HCT116 (cell line): ENCODE measurements around the gene TAMALIN. TPM values are rescaled to one million over a fixed set of nuclear protein-coding genes. Genes with fewer than 3 reads are reported as not detected.

ENCODE experiments used
- ATAC-seq: fragments of 200-7000 bp; cut with Tn5 transposase; 2 replicates; pipeline ENCODE4 v1.9.1; 2020; ENCODE audit warnings: mild to moderate bottlenecking, moderate library complexity
- BruUV-seq: library from RNA; stranded (reverse); fragments of 400-500 nt; replicated peaks from 2 replicates; lab custom pipeline; 2021; lab: Mats Ljungman, UMichigan
- CTCF ChIA-PET: fragments of 300-600 bp; sonication (Branson Sonifier 250); formaldehyde crosslinking; loops from one replicate; lab custom pipeline; 2021; ENCODE audit warnings: antibody characterized with exemption; lab: Charles Lee
- POLR2A ChIA-PET: fragments of 300-600, 350-600 bp; sonication (Branson Sonifier 250); formaldehyde crosslinking; loops from one replicate; lab custom pipeline; 2021; ENCODE audit warnings: antibody characterized with exemption; lab: Charles Lee
- RAD21 ChIA-PET, 2 experiments: fragments of 300-600 bp; sonication (Branson Sonifier 250); formaldehyde crosslinking; loops; one replicate each; lab custom pipeline; 2023; ENCODE audit warnings: low total read pairs in 2 of 2; ENCODE audit not compliant: uncharacterized antibody in 2 of 2, unreplicated experiment in 2 of 2, low non-redundant PET in 1 of 2; lab: Charles Lee
- DNase-seq: peaks from one replicate; pipeline ENCODE4 v3.0.0-alpha.2; 2010; ENCODE audit warnings: low read depth, low spot score
- H2AFZ ChIP-seq: fragments of 200-600 bp; shearing (Covaris generic), sonication (generic); 2 replicates; pipeline ENCODE4 v1.6.1; 2017; ENCODE audit warnings: low read depth, mixed run types, mixed read lengths, antibody characterized with exemption, low read length; ENCODE audit not compliant: poor library complexity, severe bottlenecking
- H3K27ac ChIP-seq: 2 replicates; pipeline ENCODE4 v1.5.1; 2012; ENCODE audit warnings: low read depth, low read length
- H3K27me3 ChIP-seq: fragments of 200-600 bp; sonication (generic); 2 replicates; pipeline ENCODE4 v1.6.1; 2016; ENCODE audit warnings: mixed run types, low read length, mixed read lengths; ENCODE audit not compliant: insufficient read depth
- H3K36me3 ChIP-seq, 2 experiments: fragments of 200-500 bp in 1 of 2; fragments of 200-600 bp in 1 of 2; sonication (Bioruptor generic) in 1 of 2; sonication (generic) in 1 of 2; 2 replicates each; pipeline versions ENCODE4 v1.5.1 to v1.6.1; 2014 to 2016; ENCODE audit warnings: low read length in 2 of 2, inconsistent platforms in 1 of 2, mixed read lengths in 1 of 2, mixed run types in 1 of 2; ENCODE audit not compliant: insufficient read depth in 2 of 2, control insufficient read depth in 1 of 2
- H3K4me1 ChIP-seq, 2 experiments: fragments of 200-600 bp in 1 of 2; sonication (generic) in 1 of 2; 2 replicates each; pipeline versions ENCODE4 v1.5.1 to v1.6.1; 2012 to 2017; ENCODE audit warnings: low read length in 2 of 2, inconsistent platforms in 1 of 2, mild to moderate bottlenecking in 1 of 2, mixed read lengths in 1 of 2, mixed run types in 1 of 2, moderate library complexity in 1 of 2; ENCODE audit not compliant: insufficient read depth in 2 of 2, control insufficient read depth in 1 of 2
- H3K4me2 ChIP-seq: fragments of 200-600 bp; sonication (generic); 2 replicates; pipeline ENCODE4 v1.6.1; 2017; ENCODE audit warnings: mixed run types, low read length, mixed read lengths
- H3K4me3 ChIP-seq, 2 experiments: fragments of 200-600 bp in 1 of 2; sonication (generic) in 1 of 2; replicated peaks in 1 of 2; 2 replicates each; pipeline ENCODE4 v1.5.1; 2011 to 2016; ENCODE audit warnings: low read length in 2 of 2, control low read depth in 1 of 2, low read depth in 1 of 2, mild to moderate bottlenecking in 1 of 2, mixed read lengths in 1 of 2, mixed run types in 1 of 2
- H3K79me2 ChIP-seq: fragments of 200-600 bp; sonication (generic); 2 replicates; pipeline ENCODE4 v1.6.1; 2017; ENCODE audit warnings: mild to moderate bottlenecking, mixed run types, low read length, moderate library complexity, mixed read lengths; ENCODE audit not compliant: insufficient read depth
- H3K9ac ChIP-seq: fragments of 200-600 bp; sonication (generic); 2 replicates; pipeline ENCODE4 v1.6.1; 2016; ENCODE audit warnings: low read length, mixed read lengths
- H3K9me2 ChIP-seq: fragments of 200-600 bp; sonication (generic), shearing (Covaris generic); 2 replicates; pipeline ENCODE4 v1.6.1; 2017; ENCODE audit warnings: mixed run types, mild to moderate bottlenecking, moderate library complexity; ENCODE audit not compliant: insufficient read depth
- H3K9me3 ChIP-seq, 2 experiments: fragments of 200-500 bp in 1 of 2; fragments of 200-600 bp in 1 of 2; sonication (Bioruptor generic) in 1 of 2; sonication (generic) in 1 of 2; 2 replicates each; pipeline ENCODE4 v1.6.1; 2014 to 2017; ENCODE audit warnings: low read length in 2 of 2, mixed read lengths in 2 of 2, inconsistent platforms in 1 of 2, low read depth in 1 of 2, mild to moderate bottlenecking in 1 of 2, mixed run types in 1 of 2, moderate library complexity in 1 of 2; ENCODE audit not compliant: control insufficient read depth in 1 of 2, insufficient read depth in 1 of 2
- H4K20me1 ChIP-seq: fragments of 200-600 bp; sonication (generic), shearing (Covaris generic); 2 replicates; pipeline ENCODE4 v1.6.1; 2017; ENCODE audit warnings: mixed run types, mild to moderate bottlenecking, moderate library complexity; ENCODE audit not compliant: insufficient read depth
- CTCF ChIP-seq, 3 experiments: fragments of 200-600 bp in 1 of 3; sonication (generic) in 1 of 3; IDR thresholded peaks in 2 of 3; conservative IDR thresholded peaks in 1 of 3; 2 replicates each; pipeline ENCODE4 v1.5.1; 2012 to 2017; ENCODE audit warnings: low read depth in 2 of 3, low read length in 2 of 3, antibody characterized with exemption in 1 of 3, borderline replicate concordance in 1 of 3, control low read depth in 1 of 3, mild to moderate bottlenecking in 1 of 3, mixed read lengths in 1 of 3, mixed run types in 1 of 3, moderate library complexity in 1 of 3; ENCODE audit not compliant: insufficient read depth in 1 of 3
- FOSL1 ChIP-seq: IDR thresholded peaks from 2 replicates; pipeline ENCODE4 v1.6.1; 2012; ENCODE audit warnings: low read depth
- POLR2A ChIP-seq: IDR thresholded peaks from 2 replicates; pipeline ENCODE4 v1.7.0; 2011; ENCODE audit warnings: borderline replicate concordance; ENCODE audit not compliant: insufficient read depth, insufficient read length; ENCODE audit errors: extremely low read depth
- POLR2AphosphoS5 ChIP-seq: IDR thresholded peaks from 2 replicates; pipeline ENCODE4 v1.6.1; 2011; ENCODE audit warnings: mild to moderate bottlenecking, low read depth, low read length, moderate library complexity
- intact Hi-C: fragments of 100-400 bp; cut with micrococcal nuclease; formaldehyde crosslinking; loops from 2 replicates; pipeline ENCODE4 v1.10.0; 2022
- total RNA-seq: library from RNA; stranded (reverse); gene quantifications from one replicate; pipeline ENCODE4 v1.2.1, GENCODE V29; 2021; ENCODE audit not compliant: unreplicated experiment

The TAMALIN gene
- total RNA-seq, 1 experiment from 2014 or later, result 1.1 TPM

- TF ChIP-seq POLR2AphosphoS5, result no peak
Measured at GRCh38 chr12:52042706-52043385, 36.1 kb downstream of the TAMALIN start (continued).

- RAD21 ChIA-PET, result no interaction called here
- no peak overlapping the region for H2AFZ ChIP-seq
- intact Hi-C loops, result no loop called here
- POLR2A ChIA-PET, result no interaction called here
- H3K36me3 ChIP-seq, result no peaks in the 10 kb centered on the region
- H3K27me3 ChIP-seq, result no peaks in the 10 kb centered on the region
- H3K4me1 ChIP-seq, result peaks cover 0 to 14% of the 10 kb centered on the region in 2 experiments; a peak in 1 of 4 replicates
- peaks cover 15% of the 10 kb centered on the region for H3K79me2 ChIP-seq
- no TSS peak for BruUV-seq
- no peak overlapping the region for H3K9ac ChIP-seq
- CTCF ChIA-PET, result interaction anchor here (0.8 kb wide), 1 partner anchor 25 kb away, joined by 3 read pairs; no protein-coding TSS in a partner anchor
- ATAC-seq, result no peak
- no peak overlapping the region for H3K4me3 ChIP-seq
- no peak overlapping the region for H3K4me2 ChIP-seq
- H3K27ac ChIP-seq, result no peak overlapping the region
- no peaks in the 10 kb centered on the region for H3K9me3 ChIP-seq
- H4K20me1 ChIP-seq, result no peaks in the 10 kb centered on the region
- no peaks in the 10 kb centered on the region for H3K9me2 ChIP-seq
- TF ChIP-seq CTCF (IDR thresholded peaks at IDR 0.05 in 2 of 3, conservative IDR thresholded peaks at IDR 0.05 in 1 of 3; ENCODE audit: borderline replicate concordance in 1 of 3, insufficient read depth in 1 of 3, low read depth in 2 of 3, low read length in 2 of 3) (no peak), FOSL1 (no peak), POLR2A (no peak)
- no peak for DNase-seq
Measured at GRCh38 chr12:52043386-52044212, 36.9 kb downstream of the TAMALIN start.
